Measurements from ENCODE around the gene LIG1.

The LIG1 gene

GRCh38 chr19:48186015-48186414 is 15.9 kb upstream of the LIG1 start:
- in situ Hi-C loops (cut with HindIII; ENCODE audit: low pct_ligation_motif_present, low pct_unique_long_range_greater_than_20kb, low sequenced_read_pairs): no loop called here

GRCh38 chr19:48183356-48183755 is 13.2 kb upstream of the LIG1 start:
- DNase-seq: no peak
- in situ Hi-C loops (cut with HindIII; ENCODE audit: low pct_ligation_motif_present, low pct_unique_long_range_greater_than_20kb, low sequenced_read_pairs): no loop called here

More at GRCh38 chr19:48186015-48186414, 15.9 kb upstream of the LIG1 start:
- DNase-seq: no peak

GRCh38 chr19:48182434-48182833 is 12.3 kb upstream of the LIG1 start:
- DNase-seq: no peak
- in situ Hi-C loops (cut with HindIII; ENCODE audit: low pct_ligation_motif_present, low pct_unique_long_range_greater_than_20kb, low sequenced_read_pairs): no loop called here

GRCh38 chr19:48181505-48181904 is 11.4 kb upstream of the LIG1 start:
- in situ Hi-C loops (cut with HindIII; ENCODE audit: low pct_ligation_motif_present, low pct_unique_long_range_greater_than_20kb, low sequenced_read_pairs): no loop called here
- no peak for DNase-seq

- in situ Hi-C loops (cut with HindIII; ENCODE audit: low pct_ligation_motif_present, low pct_unique_long_range_greater_than_20kb, low sequenced_read_pairs): no loop called here
Observed at GRCh38 chr19:48176226-48176625, 6.1 kb upstream of the LIG1 start.

GRCh38 chr19:48175578-48175977 is 5.4 kb upstream of the LIG1 start:
- DNase-seq: no peak
- in situ Hi-C loops (cut with HindIII; ENCODE audit: low pct_ligation_motif_present, low pct_unique_long_range_greater_than_20kb, low sequenced_read_pairs): no loop called here

More at GRCh38 chr19:48176226-48176625, 6.1 kb upstream of the LIG1 start:
- DNase-seq: no peak

GRCh38 chr19:48174445-48175030 is 4.4 kb upstream of the LIG1 start:
- no peak for DNase-seq
- in situ Hi-C loops (cut with HindIII; ENCODE audit: low pct_ligation_motif_present, low pct_unique_long_range_greater_than_20kb, low sequenced_read_pairs): no loop called here

GRCh38 chr19:48171710-48172109 is 1.6 kb upstream of the LIG1 start:
- DNase-seq: no peak
- in situ Hi-C loops (cut with HindIII; ENCODE audit: low pct_ligation_motif_present, low pct_unique_long_range_greater_than_20kb, low sequenced_read_pairs): no loop called here

GRCh38 chr19:48170817-48171347 is 738 bp upstream of the LIG1 start:
- in situ Hi-C loops (cut with HindIII; ENCODE audit: low pct_ligation_motif_present, low pct_unique_long_range_greater_than_20kb, low sequenced_read_pairs): no loop called here
- DNase-seq: no peak

- in situ Hi-C loops (cut with HindIII; ENCODE audit: low pct_ligation_motif_present, low pct_unique_long_range_greater_than_20kb, low sequenced_read_pairs): no loop called here
- peak; percentile 62 for DNase-seq
Observed at GRCh38 chr19:48169578-48169938, 586 bp downstream of the LIG1 start.

GRCh38 chr19:48168689-48169088 is 1.5 kb downstream of the LIG1 start:
- no peak for DNase-seq
- in situ Hi-C loops (cut with HindIII; ENCODE audit: low pct_ligation_motif_present, low pct_unique_long_range_greater_than_20kb, low sequenced_read_pairs): no loop called here

GRCh38 chr19:48158210-48158790 is 11.8 kb downstream of the LIG1 start:
- DNase-seq: no peak
- in situ Hi-C loops (cut with HindIII; ENCODE audit: low pct_ligation_motif_present, low pct_unique_long_range_greater_than_20kb, low sequenced_read_pairs): no loop called here

- in situ Hi-C loops (cut with HindIII; ENCODE audit: low pct_ligation_motif_present, low pct_unique_long_range_greater_than_20kb, low sequenced_read_pairs): no loop called here
- DNase-seq: no peak
Observed at GRCh38 chr19:48154003-48154402, 16.1 kb downstream of the LIG1 start.

- peak; percentile 50 for DNase-seq
- in situ Hi-C loops (cut with HindIII; ENCODE audit: low pct_ligation_motif_present, low pct_unique_long_range_greater_than_20kb, low sequenced_read_pairs): no loop called here
Observed at GRCh38 chr19:48152551-48152950, 17.6 kb downstream of the LIG1 start.

GRCh38 chr19:48149430-48149829 is 20.7 kb downstream of the LIG1 start:
- no peak for DNase-seq
- in situ Hi-C loops (cut with HindIII; ENCODE audit: low pct_ligation_motif_present, low pct_unique_long_range_greater_than_20kb, low sequenced_read_pairs): no loop called here

GRCh38 chr19:48148576-48148975 is 21.6 kb downstream of the LIG1 start:
- in situ Hi-C loops (cut with HindIII; ENCODE audit: low pct_ligation_motif_present, low pct_unique_long_range_greater_than_20kb, low sequenced_read_pairs): no loop called here
- no peak for DNase-seq

- in situ Hi-C loops (cut with HindIII; ENCODE audit: low pct_ligation_motif_present, low pct_unique_long_range_greater_than_20kb, low sequenced_read_pairs): no loop called here
- no peak for DNase-seq
Observed at GRCh38 chr19:48147597-48148175, 22.5 kb downstream of the LIG1 start.

- in situ Hi-C loops (cut with HindIII; ENCODE audit: low pct_ligation_motif_present, low pct_unique_long_range_greater_than_20kb, low sequenced_read_pairs): no loop called here
Observed at GRCh38 chr19:48139053-48139452, 31.1 kb downstream of the LIG1 start.

GRCh38 chr19:48137411-48137810 is 32.7 kb downstream of the LIG1 start:
- no peak for DNase-seq
- in situ Hi-C loops (cut with HindIII; ENCODE audit: low pct_ligation_motif_present, low pct_unique_long_range_greater_than_20kb, low sequenced_read_pairs): no loop called here

More at GRCh38 chr19:48139053-48139452, 31.1 kb downstream of the LIG1 start:
- no peak for DNase-seq

- no peak for DNase-seq
- in situ Hi-C loops (cut with HindIII; ENCODE audit: low pct_ligation_motif_present, low pct_unique_long_range_greater_than_20kb, low sequenced_read_pairs): no loop called here
Observed at GRCh38 chr19:48136547-48136946, 33.6 kb downstream of the LIG1 start.

Measured in ACHN (cell line).